ENCODE data around the gene GPI. TPM values are rescaled to one million over a fixed set of nuclear protein-coding genes. Genes with fewer than 3 reads are reported as not detected.
A peak's percentile ranks its signal among the peaks of the same experiment; 100 is the strongest.
"Not testable (repeated sequence)": the region's sequence is repeated elsewhere in the genome, so short reads cannot be mapped to it uniquely, and the experiment has no call there.

Gene GPI
- polyA plus RNA-seq (ENCODE audit: insufficient read length in 3 of 3) = 100 to 1,000 TPM; 180 to 198 (median 194) TPM
- long read RNA-seq, donor 1, full-length matches to known transcripts = 31 of 31 reads
- long read RNA-seq, donor 1, partial matches to known transcripts = 0 of 31 reads
- long read RNA-seq, donor 1, other reads (novel, unspliced or antisense) = 0 of 31 reads
- long read RNA-seq, donor 2, full-length matches to known transcripts = 46 of 51 reads
- long read RNA-seq, donor 2, partial matches to known transcripts = 5 of 51 reads
- long read RNA-seq, donor 2, other reads (novel, unspliced or antisense) = 0 of 51 reads
- long read RNA-seq, donor 3, full-length matches to known transcripts = 42 of 48 reads
- long read RNA-seq, donor 3, partial matches to known transcripts = 6 of 48 reads
- long read RNA-seq, donor 3, other reads (novel, unspliced or antisense) = 0 of 48 reads
- long read RNA-seq, donor 4, full-length matches to known transcripts = 49 of 49 reads
- long read RNA-seq, donor 4, partial matches to known transcripts = 0 of 49 reads
- long read RNA-seq, donor 4, other reads (novel, unspliced or antisense) = 0 of 49 reads
- long read RNA-seq, donor 5, full-length matches to known transcripts = 21 of 21 reads
- long read RNA-seq, donor 5, partial matches to known transcripts = 0 of 21 reads
- long read RNA-seq, donor 5, other reads (novel, unspliced or antisense) = 0 of 21 reads
- long read RNA-seq, donor 6, full-length matches to known transcripts = 36 of 41 reads
- long read RNA-seq, donor 6, partial matches to known transcripts = 5 of 41 reads
- long read RNA-seq, donor 6, other reads (novel, unspliced or antisense) = 0 of 41 reads
- long read RNA-seq, donor 7, full-length matches to known transcripts = 44 of 58 reads
- long read RNA-seq, donor 7, partial matches to known transcripts = 14 of 58 reads
- long read RNA-seq, donor 7, other reads (novel, unspliced or antisense) = 0 of 58 reads
- long read RNA-seq, donor 8, full-length matches to known transcripts = 15 of 15 reads
- long read RNA-seq, donor 8, partial matches to known transcripts = 0 of 15 reads
- long read RNA-seq, donor 8, other reads (novel, unspliced or antisense) = 0 of 15 reads
- long read RNA-seq, donor 9, full-length matches to known transcripts = 48 of 53 reads
- long read RNA-seq, donor 9, partial matches to known transcripts = 5 of 53 reads
- long read RNA-seq, donor 9, other reads (novel, unspliced or antisense) = 0 of 53 reads
- long read RNA-seq, donor 10, full-length matches to known transcripts = 38 of 38 reads
- long read RNA-seq, donor 10, partial matches to known transcripts = 0 of 38 reads
- long read RNA-seq, donor 10, other reads (novel, unspliced or antisense) = 0 of 38 reads
- long read RNA-seq, donor 11, full-length matches to known transcripts = 32 of 37 reads
- long read RNA-seq, donor 11, partial matches to known transcripts = 5 of 37 reads
- long read RNA-seq, donor 11, other reads (novel, unspliced or antisense) = 0 of 37 reads
- long read RNA-seq, donor 12, full-length matches to known transcripts = 66 of 66 reads
- long read RNA-seq, donor 12, partial matches to known transcripts = 0 of 66 reads
- long read RNA-seq, donor 12, other reads (novel, unspliced or antisense) = 0 of 66 reads
- long read RNA-seq, donor 13, full-length matches to known transcripts = 29 of 40 reads
- long read RNA-seq, donor 13, partial matches to known transcripts = 11 of 40 reads
- long read RNA-seq, donor 13, other reads (novel, unspliced or antisense) = 0 of 40 reads
- long read RNA-seq, donor 14 = 0 reads
- long read RNA-seq, donor 15, full-length matches to known transcripts = 59 of 64 reads
- long read RNA-seq, donor 15, partial matches to known transcripts = 5 of 64 reads
- long read RNA-seq, donor 15, other reads (novel, unspliced or antisense) = 0 of 64 reads
- long read RNA-seq, donor 16, full-length matches to known transcripts = 59 of 78 reads
- long read RNA-seq, donor 16, partial matches to known transcripts = 19 of 78 reads
- long read RNA-seq, donor 16, other reads (novel, unspliced or antisense) = 0 of 78 reads

- peak; percentile 28 for DNase-seq
Measured at GRCh38 chr19:34364830-34365462, at the start of gene GPI. Gene GPI (plus strand): TSS chr19:34365196. CDS start chr19:34365267, 71 bp downstream.

- DNase-seq = no peak
Measured at GRCh38 chr19:34316247-34316646, 48.7 kb upstream of the GPI start.

- DNase-seq = no peak
Measured at GRCh38 chr19:34316741-34317301, 48.2 kb upstream of the GPI start.

- DNase-seq = peak; percentile 28
Measured at GRCh38 chr19:34317311-34317927, 47.6 kb upstream of the GPI start.

GRCh38 chr19:34319230-34319585 lies 45.8 kb upstream of the GPI start:
- no peak for DNase-seq

GRCh38 chr19:34319785-34320184 lies 45.2 kb upstream of the GPI start:
- no peak for DNase-seq

GRCh38 chr19:34320277-34320676 lies 44.7 kb upstream of the GPI start:
- DNase-seq = no peak

GRCh38 chr19:34321735-34322134 lies 43.3 kb upstream of the GPI start:
- no peak for DNase-seq

GRCh38 chr19:34323433-34324204 lies 41.4 kb upstream of the GPI start:
- DNase-seq = no peak

GRCh38 chr19:34324320-34324719 lies 40.7 kb upstream of the GPI start:
- no peak for DNase-seq

- no peak for DNase-seq
Measured at GRCh38 chr19:34325181-34325580, 39.8 kb upstream of the GPI start.

GRCh38 chr19:34325981-34326787 lies 38.8 kb upstream of the GPI start:
- DNase-seq = no peak

- DNase-seq = peak; percentile 52
Measured at GRCh38 chr19:34327851-34328250, 37.1 kb upstream of the GPI start.

- DNase-seq = no peak
Measured at GRCh38 chr19:34328982-34329381, 36.0 kb upstream of the GPI start.

GRCh38 chr19:34330116-34330515 lies 34.9 kb upstream of the GPI start:
- no peak for DNase-seq

- DNase-seq = not testable (repeated sequence)
Measured at GRCh38 chr19:34330596-34330995, 34.4 kb upstream of the GPI start.

GRCh38 chr19:34331596-34331995 lies 33.4 kb upstream of the GPI start:
- not testable (repeated sequence) for DNase-seq
